MM.1S (cell line): ENCODE measurements around the gene KIAA1328.

Source experiments
- DNase-seq: peaks from one replicate; pipeline ENCODE4 v3.0.0-alpha.2; 2015
- H2AFZ ChIP-seq: fragments of 300-600 bp; sonication (generic); 2 replicates; pipeline ENCODE4 v1.6.0; 2016; ENCODE audit warnings: antibody characterized with exemption, low read length
- H3F3A ChIP-seq: fragments of 300-600 bp; sonication (generic); 2 replicates; pipeline ENCODE4 v1.6.1; 2016; ENCODE audit warnings: mild to moderate bottlenecking, antibody characterized with exemption, low read length, moderate library complexity, mixed read lengths; ENCODE audit not compliant: insufficient read depth
- H3K27ac ChIP-seq: fragments of 300-600 bp; sonication (generic); 2 replicates; pipeline ENCODE4 v1.5.1; 2016; ENCODE audit warnings: mild to moderate bottlenecking, low read length
- H3K27me3 ChIP-seq: fragments of 300-600 bp; sonication (generic); replicated peaks from 2 replicates; pipeline ENCODE4 v1.6.0; 2016; ENCODE audit warnings: low read length; ENCODE audit not compliant: insufficient read depth
- H3K36me3 ChIP-seq: fragments of 300-600 bp; sonication (generic); replicated peaks from 2 replicates; pipeline ENCODE4 v1.6.1; 2016; ENCODE audit warnings: mild to moderate bottlenecking, low read length, mixed read lengths; ENCODE audit not compliant: insufficient read depth
- H3K4me1 ChIP-seq: fragments of 300-600 bp; sonication (generic); 2 replicates; pipeline ENCODE4 v1.6.1; 2016; ENCODE audit warnings: low read length, mixed read lengths
- H3K4me2 ChIP-seq: fragments of 300-600 bp; sonication (generic); 2 replicates; pipeline ENCODE4 v1.6.0; 2016; ENCODE audit warnings: low read depth, low read length
- H3K4me3 ChIP-seq: fragments of 300-600 bp; sonication (generic); 2 replicates; pipeline ENCODE4 v1.5.1; 2016; ENCODE audit warnings: low read length, mixed read lengths
- H3K79me2 ChIP-seq: fragments of 300-600 bp; sonication (generic); 2 replicates; pipeline ENCODE4 v1.6.1; 2016; ENCODE audit warnings: mixed run types, low read length, mixed read lengths
- H3K9ac ChIP-seq: fragments of 300-600 bp; sonication (generic); 2 replicates; pipeline ENCODE4 v1.6.1; 2016; ENCODE audit warnings: low read length, mixed read lengths
- H3K9me2 ChIP-seq: fragments of 300-600 bp; sonication (generic); replicated peaks from 2 replicates; pipeline ENCODE4 v1.6.1; 2016; ENCODE audit warnings: mild to moderate bottlenecking, low read length, mixed read lengths; ENCODE audit not compliant: insufficient read depth
- H3K9me3 ChIP-seq: fragments of 300-600 bp; sonication (generic); replicated peaks from 2 replicates; pipeline ENCODE4 v1.6.1; 2016; ENCODE audit warnings: mild to moderate bottlenecking, low read length, mixed read lengths; ENCODE audit not compliant: insufficient read depth
- H4K20me1 ChIP-seq: fragments of 300-600 bp; sonication (generic); 2 replicates; pipeline ENCODE4 v1.6.1; 2016; ENCODE audit warnings: mild to moderate bottlenecking, low read length, moderate library complexity, mixed read lengths; ENCODE audit not compliant: insufficient read depth
- CTCF ChIP-seq: fragments of 300-600 bp; sonication (generic); IDR thresholded peaks from 2 replicates; pipeline ENCODE4 v1.5.1; 2016; ENCODE audit warnings: antibody characterized with exemption, low read length, mixed read lengths
- EZH2 ChIP-seq: fragments of 300-600 bp; sonication (generic); optimal IDR thresholded peaks from 2 replicates; pipeline ENCODE3; 2017; ENCODE audit warnings: low read depth, mild to moderate bottlenecking, antibody characterized with exemption, low read length, mixed read lengths
- EZH2phosphoT487 ChIP-seq: fragments of 300-600 bp; sonication (generic); IDR thresholded peaks from 2 replicates; pipeline ENCODE4 v1.6.1; 2018; ENCODE audit warnings: antibody characterized with exemption, low read length

The KIAA1328 gene

GRCh38 chr18:36953047-36953446 lies 124.1 kb downstream of the KIAA1328 start:
- H3K4me3 ChIP-seq, result no peak overlapping the region
- no peak for DNase-seq
- TF ChIP-seq CTCF (no peak), EZH2phosphoT487 (no peak), EZH2 (no peak)
- H3K4me1 ChIP-seq, result no peaks in the 10 kb centered on the region
- H3K79me2 ChIP-seq, result no peaks in the 10 kb centered on the region
- H3K9ac ChIP-seq, result no peak overlapping the region
- H3K36me3 ChIP-seq, result no peaks in the 10 kb centered on the region
- no peak overlapping the region for H3K4me2 ChIP-seq
- no peaks in the 10 kb centered on the region for H3F3A ChIP-seq
- H3K27me3 ChIP-seq, result no peaks in the 10 kb centered on the region
- H4K20me1 ChIP-seq, result no peaks in the 10 kb centered on the region
- H3K9me3 ChIP-seq, result no peaks in the 10 kb centered on the region
- H3K27ac ChIP-seq, result no peak overlapping the region
- no peaks in the 10 kb centered on the region for H3K9me2 ChIP-seq
- no peak overlapping the region for H2AFZ ChIP-seq

- Histone ChIP-seq H4K20me1 (no peaks in the 10 kb centered on the region), H2AFZ (no peak overlapping the region), H3K9me3 (no peaks in the 10 kb centered on the region), H3K27me3 (no peaks in the 10 kb centered on the region), H3K79me2 (no peaks in the 10 kb centered on the region), H3K36me3 (no peaks in the 10 kb centered on the region), H3K9me2 (no peaks in the 10 kb centered on the region), H3K27ac (no peak overlapping the region), H3F3A (no peaks in the 10 kb centered on the region), H3K9ac (no peak overlapping the region), H3K4me2 (no peak overlapping the region), H3K4me3 (no peak overlapping the region), H3K4me1 (no peaks in the 10 kb centered on the region)
- TF ChIP-seq CTCF (no peak), EZH2 (no peak), EZH2phosphoT487 (no peak)
- DNase-seq, result no peak
These were observed 131.1 kb downstream of the KIAA1328 start for GRCh38 chr18:36960038-36960437.

GRCh38 chr18:36963464-36963863 lies 134.5 kb downstream of the KIAA1328 start:
- no peak overlapping the region for H3K4me2 ChIP-seq
- H3K9me3 ChIP-seq, result no peaks in the 10 kb centered on the region
- H3K9ac ChIP-seq, result no peak overlapping the region
- no peaks in the 10 kb centered on the region for H3K79me2 ChIP-seq
- no peak overlapping the region for H3K27ac ChIP-seq
- H3K27me3 ChIP-seq, result no peaks in the 10 kb centered on the region
- TF ChIP-seq CTCF, result no peak
- TF ChIP-seq EZH2phosphoT487, result no peak
- no peak for TF ChIP-seq EZH2
- H2AFZ ChIP-seq, result no peak overlapping the region
- no peak overlapping the region for H3K4me3 ChIP-seq
- H3K4me1 ChIP-seq, result no peaks in the 10 kb centered on the region
- no peaks in the 10 kb centered on the region for H4K20me1 ChIP-seq
- H3K36me3 ChIP-seq, result no peaks in the 10 kb centered on the region
- no peaks in the 10 kb centered on the region for H3F3A ChIP-seq
- no peak for DNase-seq
- H3K9me2 ChIP-seq, result no peaks in the 10 kb centered on the region
